Ovary (tissue), 3 donors: ENCODE measurements around the gene LGALS3BP.

Experiments used
- CTCF ChIP-seq, 3 donors: fragments of 450-650 bp in 2 of 3; fragments of 200-600 bp in 1 of 3; IDR thresholded peaks; one replicate each; pipeline versions ENCODE4 v1.5.1 to v1.8.0; 2016 to 2022; ENCODE audit warnings: antibody characterized with exemption in 3 of 3, mild to moderate bottlenecking in 1 of 3
- EP300 ChIP-seq: sonication (generic); formaldehyde crosslinking; IDR thresholded peaks from one replicate; pipeline ENCODE4 v1.6.1; 2017; ENCODE audit warnings: antibody characterized with exemption
- donor health status: DM: no; HTN: no; CAD: no.

GRCh38 chr17:78985395-78985794 is 5.7 kb upstream of the LGALS3BP start:
- TF ChIP-seq CTCF (IDR thresholded peaks at IDR 0.05) (no peak), EP300 (no peak)
